Measurements from ENCODE around the gene SHC2.

- TF ChIP-seq, protein P1, sequence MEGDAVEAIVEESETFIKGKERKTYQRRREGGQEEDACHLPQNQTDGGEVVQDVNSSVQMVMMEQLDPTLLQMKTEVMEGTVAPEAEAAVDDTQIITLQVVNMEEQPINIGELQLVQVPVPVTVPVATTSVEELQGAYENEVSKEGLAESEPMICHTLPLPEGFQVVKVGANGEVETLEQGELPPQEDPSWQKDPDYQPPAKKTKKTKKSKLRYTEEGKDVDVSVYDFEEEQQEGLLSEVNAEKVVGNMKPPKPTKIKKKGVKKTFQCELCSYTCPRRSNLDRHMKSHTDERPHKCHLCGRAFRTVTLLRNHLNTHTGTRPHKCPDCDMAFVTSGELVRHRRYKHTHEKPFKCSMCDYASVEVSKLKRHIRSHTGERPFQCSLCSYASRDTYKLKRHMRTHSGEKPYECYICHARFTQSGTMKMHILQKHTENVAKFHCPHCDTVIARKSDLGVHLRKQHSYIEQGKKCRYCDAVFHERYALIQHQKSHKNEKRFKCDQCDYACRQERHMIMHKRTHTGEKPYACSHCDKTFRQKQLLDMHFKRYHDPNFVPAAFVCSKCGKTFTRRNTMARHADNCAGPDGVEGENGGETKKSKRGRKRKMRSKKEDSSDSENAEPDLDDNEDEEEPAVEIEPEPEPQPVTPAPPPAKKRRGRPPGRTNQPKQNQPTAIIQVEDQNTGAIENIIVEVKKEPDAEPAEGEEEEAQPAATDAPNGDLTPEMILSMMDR (IDR thresholded peaks at IDR 0.05 in 2 of 3, conservative IDR thresholded peaks at IDR 0.05 in 1 of 3; ENCODE audit: insufficient read depth in 2 of 3, low read depth in 1 of 3, low read length in 3 of 3) = no peak
- TF ChIP-seq POLR2AphosphoS2 (IDR thresholded peaks at IDR 0.05; ENCODE audit: low read length) = no peak
- no peak for TF ChIP-seq NFYB (IDR thresholded peaks at IDR 0.05; ENCODE audit: extremely low read depth, insufficient read length)
- TF ChIP-seq CHD1 (IDR thresholded peaks at IDR 0.05; ENCODE audit: low read length) = no peak
- no peak for TF ChIP-seq REST (IDR thresholded peaks at IDR 0.05; ENCODE audit: borderline replicate concordance)
- TF ChIP-seq REST (CRISPR knock-in tag; IDR thresholded peaks at IDR 0.05; ENCODE audit: low read depth) = no peak
- TF ChIP-seq FOXJ2 (tag; IDR thresholded peaks at IDR 0.05) = no peak
These were observed 2.5 kb downstream of the SHC2 start for GRCh38 chr19:458091-459042.

Measured in K562 (cell line).